PFSK-1 (cell line): ENCODE results near the gene NDFIP1.

Experiments
- FOXP2 ChIP-seq: optimal IDR thresholded peaks from 2 replicates; pipeline ENCODE3; 2011; ENCODE audit warnings: borderline replicate concordance, control low read depth, inconsistent platforms; ENCODE audit not compliant: insufficient read depth; ENCODE audit errors: extremely low read length, extremely low read depth
- POLR2AphosphoS5 ChIP-seq: IDR thresholded peaks from 2 replicates; pipeline ENCODE4 v1.6.1; 2012; ENCODE audit warnings: low read depth, mild to moderate bottlenecking, control low read depth, low read length, moderate library complexity
- REST ChIP-seq, 2 experiments: IDR thresholded peaks; 2 replicates each; pipeline versions ENCODE4 v1.6.1 to v1.8.0; 2011 to 2012; ENCODE audit warnings: low read depth in 2 of 2, low read length in 2 of 2, control low read depth in 1 of 2, inconsistent platforms in 1 of 2, mild to moderate bottlenecking in 1 of 2, moderate library complexity in 1 of 2; ENCODE audit not compliant: insufficient read depth in 1 of 2
- SIN3A ChIP-seq: IDR thresholded peaks from 2 replicates; pipeline ENCODE4 v1.6.1; 2012; ENCODE audit warnings: mild to moderate bottlenecking, low read length, moderate library complexity, borderline replicate concordance; ENCODE audit not compliant: insufficient read depth
- TAF1 ChIP-seq: IDR thresholded peaks from 2 replicates; pipeline ENCODE4 v1.6.1; 2012; ENCODE audit warnings: low read length, control low read depth, borderline replicate concordance; ENCODE audit not compliant: insufficient read depth

The NDFIP1 gene

DNA sequence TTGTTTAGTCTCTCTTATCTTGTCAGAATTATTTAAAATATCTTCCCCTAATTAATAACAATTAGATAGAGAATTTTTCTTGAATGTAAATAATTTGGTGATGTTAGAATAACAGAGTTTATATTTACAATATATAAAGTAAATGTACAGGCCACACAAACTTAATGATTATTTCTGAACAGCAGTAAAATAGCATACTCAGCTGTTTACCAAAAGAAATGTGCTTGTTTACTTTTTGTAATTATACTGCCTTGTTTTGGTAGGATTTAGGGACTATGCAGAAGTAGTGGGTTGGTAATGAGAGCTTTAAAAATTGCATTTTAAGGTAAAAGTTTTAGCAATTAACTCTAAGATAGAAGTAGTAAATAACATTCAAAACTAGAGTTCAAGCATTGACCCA lies 17.4 kb downstream of the NDFIP1 start:
- TF ChIP-seq FOXP2, result no peak
- no peak for TF ChIP-seq SIN3A

DNA sequence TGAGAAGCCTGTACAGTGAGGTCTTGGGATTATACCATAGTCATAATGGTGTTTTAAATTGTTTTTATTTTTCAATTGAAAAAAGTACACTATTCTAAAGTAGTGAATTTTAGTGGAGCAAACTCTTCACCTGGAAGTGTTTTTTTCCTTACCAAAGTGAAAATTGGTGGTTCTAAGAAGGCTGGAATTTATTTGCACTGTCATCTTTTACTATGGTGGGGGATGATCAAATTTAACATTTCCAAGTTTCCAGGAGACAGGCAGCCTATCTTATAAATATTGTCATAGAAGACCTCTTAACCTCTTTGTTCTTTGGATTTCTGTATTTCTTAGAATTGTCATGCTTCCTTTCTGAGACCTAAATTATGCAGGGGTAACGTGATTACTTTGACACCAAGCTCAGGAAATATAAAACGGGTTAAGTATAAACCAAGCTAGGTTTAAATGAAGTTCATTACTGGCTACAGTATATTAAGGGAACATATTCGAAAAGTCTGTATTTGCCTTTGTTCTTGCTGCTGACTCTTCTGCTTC lies 20.2 kb downstream of the NDFIP1 start:
- TF ChIP-seq TAF1 (no peak), SIN3A (no peak), REST (IDR thresholded peaks at IDR 0.05; ENCODE audit: insufficient read depth in 1 of 2, low read depth in 2 of 2, low read length in 2 of 2) (no peak), FOXP2 (no peak), POLR2AphosphoS5 (no peak)

GRCh38 chr5:142129446-142130066 lies 21.0 kb downstream of the NDFIP1 start:
- TF ChIP-seq REST (IDR thresholded peaks at IDR 0.05; ENCODE audit: insufficient read depth in 1 of 2, low read depth in 2 of 2, low read length in 2 of 2) (no peak), POLR2AphosphoS5 (no peak), SIN3A (no peak), FOXP2 (no peak), TAF1 (no peak)

GRCh38 chr5:142131394-142131793 lies 22.8 kb downstream of the NDFIP1 start:
- TF ChIP-seq FOXP2 (no peak), SIN3A (no peak), POLR2AphosphoS5 (no peak), REST (IDR thresholded peaks at IDR 0.05; ENCODE audit: insufficient read depth in 1 of 2, low read depth in 2 of 2, low read length in 2 of 2) (no peak), TAF1 (no peak)

GRCh38 chr5:142132916-142133315 lies 24.3 kb downstream of the NDFIP1 start:
- TF ChIP-seq TAF1 (no peak), FOXP2 (no peak), POLR2AphosphoS5 (no peak), SIN3A (no peak), REST (IDR thresholded peaks at IDR 0.05; ENCODE audit: insufficient read depth in 1 of 2, low read depth in 2 of 2, low read length in 2 of 2) (no peak)
